C1 segment of cervical spinal cord (tissue), 14 donors: Measurements from ENCODE around the gene CCDC85B.

Experiments
- DNase-seq, 14 donors: peaks; one replicate each; lab custom pipeline; 2025; lab: John Stamatoyannopoulos, UW

The CCDC85B gene

DNA sequence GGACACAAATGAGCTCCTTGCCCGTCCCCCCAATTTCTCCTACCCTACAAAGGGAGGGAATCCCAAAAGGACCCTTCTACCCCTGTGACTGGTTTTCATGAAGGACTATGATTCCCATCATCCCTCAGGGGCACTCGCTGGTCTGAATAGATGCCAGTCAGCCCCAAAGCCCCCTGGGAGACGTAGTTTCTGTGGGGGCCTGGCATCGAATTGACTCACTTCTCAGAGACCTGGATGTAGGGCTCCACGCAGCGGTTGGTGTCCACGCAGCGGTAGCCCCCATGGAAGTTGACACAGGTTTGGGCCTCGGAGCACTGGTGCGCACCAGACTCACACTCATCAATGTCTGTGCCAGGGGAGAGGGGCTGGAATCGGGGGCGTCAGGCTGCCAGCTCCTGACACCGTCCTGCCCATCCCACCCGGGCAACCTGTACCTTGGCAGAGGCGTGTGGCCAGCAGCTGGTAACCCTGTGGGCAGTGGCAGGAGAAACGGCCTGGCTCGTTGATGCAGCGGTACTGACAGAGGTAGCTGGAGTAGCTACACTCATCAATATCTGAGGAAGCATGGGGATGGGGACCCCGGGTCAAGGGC, 22.3 kb upstream of the CCDC85B start:
- peak in 3 of 14 donors; percentile 23 to 56 (median 24) for DNase-seq

DNA sequence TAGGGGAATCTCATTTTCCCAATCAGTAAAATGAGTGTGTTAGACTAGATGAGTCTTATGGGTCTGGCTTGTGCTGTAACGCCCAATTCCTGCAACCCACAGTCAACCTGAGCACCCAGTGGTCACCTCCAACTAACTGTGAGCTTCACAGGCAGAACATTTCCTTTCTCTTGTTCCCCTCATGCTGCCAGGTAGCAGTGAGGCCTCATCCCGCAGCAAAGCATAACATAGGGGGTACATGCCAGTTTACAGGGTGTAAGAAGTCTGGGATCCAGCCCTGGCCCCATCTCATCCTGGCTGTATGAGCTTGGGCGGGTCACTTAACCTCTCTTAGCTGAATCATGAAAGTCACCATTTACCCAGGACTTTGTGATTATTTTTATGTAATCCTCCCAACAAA, 21.6 kb upstream of the CCDC85B start:
- DNase-seq = no peak

- no peak for DNase-seq
Measured at GRCh38 chr11:65869643-65870306, 20.7 kb upstream of the CCDC85B start.

- no peak for DNase-seq
Measured at GRCh38 chr11:65870307-65870658, 20.2 kb upstream of the CCDC85B start.

DNA sequence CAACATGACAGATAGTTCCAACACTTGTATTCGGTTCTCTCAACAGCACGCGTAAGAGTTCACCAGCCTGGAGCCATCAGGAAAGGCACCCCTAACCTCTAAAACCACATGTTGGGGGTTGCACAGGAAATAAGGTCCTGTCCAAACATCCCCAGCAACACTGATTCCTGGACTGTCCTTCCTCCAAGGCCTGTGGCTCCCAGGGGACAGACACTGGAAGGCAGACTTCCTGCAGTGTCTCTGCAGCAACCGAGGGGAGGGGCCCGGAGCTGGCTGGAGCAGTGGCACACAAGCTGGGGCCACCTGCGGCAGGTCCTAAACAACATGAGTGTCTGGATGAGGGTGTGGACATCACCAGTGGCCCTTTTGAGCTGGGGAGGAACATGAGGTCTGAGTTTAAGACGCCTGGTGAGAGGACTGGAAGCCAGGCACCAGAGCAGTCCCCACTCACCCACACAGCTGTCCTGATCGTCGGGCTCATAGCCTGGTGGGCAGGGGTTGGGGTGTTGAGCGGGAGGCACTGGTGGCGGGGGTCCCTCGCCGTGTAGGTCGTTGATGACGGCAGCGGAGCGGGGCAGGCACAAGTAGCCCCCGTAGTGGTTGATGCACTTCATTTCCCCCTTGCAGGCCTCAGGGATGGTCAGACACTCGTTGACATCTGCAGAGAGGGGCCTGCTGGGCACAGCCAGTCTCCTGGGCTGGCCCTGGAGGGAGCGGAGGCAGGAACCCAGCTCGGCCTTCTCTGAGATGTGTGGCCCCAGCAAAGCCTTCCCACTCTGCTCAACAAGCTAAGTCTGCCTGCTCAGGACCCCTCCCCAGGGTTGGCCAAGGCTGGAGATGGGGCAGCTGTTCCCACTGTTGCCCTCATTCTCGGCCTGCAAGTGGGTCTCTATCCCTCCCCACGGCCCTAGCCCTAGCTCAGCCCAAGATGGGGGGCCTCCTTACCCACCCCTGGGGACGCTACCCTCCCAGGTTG, 19.5 kb upstream of the CCDC85B start:
- no peak for DNase-seq

GRCh38 chr11:65871811-65872548, 18.5 kb upstream of the CCDC85B start:
- DNase-seq = no peak

- DNase-seq = peak in 3 of 14 donors; percentile 41 to 65 (median 43)
Measured at GRCh38 chr11:65872586-65873317, 17.7 kb upstream of the CCDC85B start, which contains the start of gene EFEMP2. EFEMP2 (minus strand) TSS chr11:65872800; CDS start chr11:65872354, 446 bp downstream.

DNA sequence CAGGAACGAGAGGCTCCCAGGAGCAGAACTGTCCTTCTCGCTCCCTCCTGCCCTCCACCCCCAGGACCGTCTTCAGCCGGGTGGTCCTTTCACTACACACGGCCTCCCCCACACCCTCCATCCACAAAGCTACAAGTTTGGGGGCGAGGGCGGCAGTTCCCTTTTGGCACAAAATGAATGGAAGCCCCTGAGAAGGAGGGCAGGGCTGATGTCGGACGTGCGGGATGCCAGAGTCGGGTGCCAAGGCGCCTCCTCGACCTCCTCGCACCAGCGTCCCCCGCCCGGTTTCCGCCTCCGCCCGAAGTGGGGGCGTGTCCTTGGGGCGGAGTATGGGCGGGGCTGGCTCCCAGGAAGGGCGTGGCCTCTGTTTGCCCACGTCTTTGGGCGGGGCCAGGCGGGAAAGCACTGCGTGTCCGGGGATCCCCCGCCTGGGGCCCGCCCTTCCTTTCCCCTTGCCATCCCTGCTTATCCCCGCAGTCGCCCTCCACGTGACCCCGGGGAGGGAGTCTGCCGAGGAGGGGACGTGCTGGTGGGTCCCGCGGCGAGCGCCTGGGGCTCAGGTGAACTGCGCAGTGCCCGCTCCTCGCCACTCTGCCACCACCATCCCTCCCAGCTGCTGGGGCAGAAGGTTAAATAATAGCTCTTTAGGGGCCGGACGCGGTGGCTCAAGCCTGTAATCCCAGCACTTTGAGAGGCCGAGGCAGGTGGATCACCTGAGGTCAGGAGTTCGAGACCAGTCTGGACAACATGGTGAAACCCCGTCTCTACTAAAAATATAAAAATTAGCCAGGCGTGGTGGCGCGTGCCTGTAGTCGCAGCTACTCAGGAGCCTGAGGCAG, 16.9 kb upstream of the CCDC85B start:
- peak; percentile 29 to 94 (median 81) for DNase-seq

DNA sequence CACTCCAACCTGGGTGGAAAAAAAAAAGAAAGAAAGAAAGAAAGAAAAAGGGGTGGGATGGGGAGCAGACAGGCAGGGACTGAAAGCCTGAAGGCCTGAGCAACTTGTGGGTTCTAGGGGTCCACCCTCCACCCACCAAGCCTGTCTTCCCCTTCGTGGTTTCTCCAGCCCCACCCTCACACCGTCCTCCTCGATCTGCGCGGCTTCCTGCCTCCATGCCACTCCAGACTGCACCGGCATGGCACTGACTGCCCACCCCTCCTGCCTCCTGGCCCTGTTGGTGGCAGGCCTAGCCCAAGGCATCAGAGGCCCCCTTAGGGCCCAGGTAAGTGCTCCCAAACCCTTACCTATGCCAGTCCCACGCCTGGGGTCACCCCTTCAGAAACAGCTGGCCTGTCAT, 10.9 kb upstream of the CCDC85B start, which contains the start of gene CTSW:
TSS of gene CTSW (plus strand) at position 221 of the 400 bp plus-strand sequence. CDS start at position 239, 18 bp downstream.
- no peak for DNase-seq

DNA sequence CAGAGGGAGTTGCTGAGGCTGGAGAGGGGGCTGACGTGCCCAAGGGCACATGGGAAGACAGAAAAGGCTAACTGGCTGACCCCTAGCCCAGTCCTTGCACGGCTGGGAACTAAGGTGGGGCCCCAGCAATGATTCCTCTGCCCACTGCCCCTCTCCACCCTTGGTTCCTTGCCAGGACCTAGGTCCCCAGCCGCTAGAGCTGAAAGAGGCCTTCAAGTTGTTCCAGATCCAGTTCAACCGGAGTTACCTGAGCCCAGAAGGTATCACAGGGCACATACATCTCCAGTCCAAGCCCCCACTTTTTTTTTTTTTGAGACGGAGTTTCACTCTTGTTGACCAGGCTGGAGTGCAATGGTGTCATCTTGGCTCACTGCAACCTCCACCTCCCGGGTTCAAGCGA, 10.4 kb upstream of the CCDC85B start:
- DNase-seq = no peak

DNA sequence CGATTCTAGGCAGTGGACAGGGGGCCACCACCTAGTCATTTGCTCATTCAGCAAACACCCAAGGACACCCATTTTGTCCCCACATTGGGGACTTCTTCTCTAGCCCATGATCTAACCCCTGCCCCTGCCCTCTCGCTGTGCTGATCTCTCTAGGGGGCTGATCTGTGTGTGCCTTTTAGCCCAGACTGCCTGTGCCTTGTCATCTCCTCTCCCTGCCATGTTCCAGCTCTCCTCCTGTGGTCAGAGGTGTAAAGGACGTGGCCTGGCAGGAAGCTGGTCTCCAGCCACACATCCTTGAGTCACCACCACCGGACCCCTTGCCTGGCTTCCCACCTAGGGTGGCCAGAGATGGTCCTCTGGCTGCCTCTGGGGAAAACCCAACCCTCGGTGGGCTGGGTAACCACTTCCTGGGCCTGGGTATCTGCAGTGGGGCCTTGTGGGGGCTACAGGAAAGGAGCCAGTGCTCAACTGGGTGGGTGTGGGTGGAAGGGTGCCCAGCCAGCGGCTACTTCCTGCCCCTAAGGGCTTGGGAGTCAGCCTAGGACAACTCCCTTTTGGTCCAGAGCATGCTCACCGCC, 9.5 kb upstream of the CCDC85B start:
- no peak for DNase-seq

DNA sequence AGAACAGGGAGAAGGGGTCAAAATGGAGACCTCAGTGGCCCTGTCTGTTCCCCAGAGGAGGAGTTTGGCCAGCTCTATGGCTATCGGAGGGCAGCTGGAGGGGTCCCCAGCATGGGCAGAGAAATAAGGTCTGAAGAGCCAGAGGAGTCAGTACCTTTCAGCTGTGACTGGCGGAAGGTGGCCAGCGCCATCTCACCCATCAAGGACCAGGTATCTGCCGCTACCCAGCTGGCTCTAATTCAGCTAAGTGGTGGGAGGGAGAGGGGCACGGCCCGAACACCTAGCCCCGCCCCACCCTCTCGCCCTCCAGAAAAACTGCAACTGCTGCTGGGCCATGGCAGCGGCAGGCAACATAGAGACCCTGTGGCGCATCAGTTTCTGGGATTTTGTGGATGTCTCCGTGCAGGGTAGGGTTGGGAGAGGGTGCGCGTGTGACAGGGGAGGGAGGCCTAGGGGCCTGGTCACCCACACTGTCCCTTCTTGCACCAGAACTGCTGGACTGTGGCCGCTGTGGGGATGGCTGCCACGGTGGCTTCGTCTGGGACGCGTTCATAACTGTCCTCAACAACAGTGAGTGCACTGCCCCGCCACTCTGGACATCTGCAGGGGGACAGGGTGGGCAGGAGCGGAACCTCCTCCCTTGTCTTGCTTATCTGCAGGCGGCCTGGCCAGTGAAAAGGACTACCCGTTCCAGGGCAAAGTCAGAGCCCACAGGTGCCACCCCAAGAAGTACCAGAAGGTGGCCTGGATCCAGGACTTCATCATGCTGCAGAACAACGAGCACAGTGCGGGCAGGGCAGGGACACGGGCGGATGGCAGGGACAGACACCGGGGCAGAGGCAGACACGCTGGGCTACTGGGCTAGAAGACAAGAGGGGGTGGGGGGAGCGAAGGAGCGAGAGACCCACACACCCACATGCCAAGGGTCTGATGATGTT, 8.1 kb upstream of the CCDC85B start:
- DNase-seq = no peak

DNA sequence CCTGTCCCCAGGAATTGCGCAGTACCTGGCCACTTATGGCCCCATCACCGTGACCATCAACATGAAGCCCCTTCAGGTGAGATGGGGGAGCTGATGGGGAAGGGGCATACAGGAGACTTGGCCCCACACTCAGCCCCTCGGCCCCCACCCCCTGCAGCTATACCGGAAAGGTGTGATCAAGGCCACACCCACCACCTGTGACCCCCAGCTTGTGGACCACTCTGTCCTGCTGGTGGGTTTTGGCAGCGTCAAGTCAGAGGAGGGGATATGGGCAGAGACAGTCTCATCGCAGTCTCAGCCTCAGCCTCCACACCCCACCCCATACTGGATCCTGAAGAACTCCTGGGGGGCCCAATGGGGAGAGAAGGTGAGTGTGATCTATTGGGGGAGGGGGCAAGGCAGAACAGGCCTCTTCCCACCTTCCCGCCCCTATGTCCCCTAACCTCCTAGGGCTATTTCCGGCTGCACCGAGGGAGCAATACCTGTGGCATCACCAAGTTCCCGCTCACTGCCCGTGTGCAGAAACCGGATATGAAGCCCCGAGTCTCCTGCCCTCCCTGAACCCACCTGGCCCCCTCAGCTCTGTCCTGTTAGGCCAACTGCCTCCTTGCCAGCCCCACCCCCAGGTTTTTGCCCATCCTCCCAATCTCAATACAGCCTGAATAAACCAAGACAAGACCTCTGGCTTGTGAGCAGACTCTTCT, 7.3 kb upstream of the CCDC85B start:
- no peak for DNase-seq

GRCh38 chr11:65883786-65884715, 6.4 kb upstream of the CCDC85B start:
- no peak for DNase-seq

- peak in 11 of 14 donors; percentile 26 to 83 (median 46) for DNase-seq
Measured at GRCh38 chr11:65884716-65885092, 5.8 kb upstream of the CCDC85B start.

- DNase-seq = no peak
Measured at GRCh38 chr11:65885231-65885630, 5.2 kb upstream of the CCDC85B start.
